Measurements from ENCODE around the gene PNPLA3.

The PNPLA3 gene

DNA sequence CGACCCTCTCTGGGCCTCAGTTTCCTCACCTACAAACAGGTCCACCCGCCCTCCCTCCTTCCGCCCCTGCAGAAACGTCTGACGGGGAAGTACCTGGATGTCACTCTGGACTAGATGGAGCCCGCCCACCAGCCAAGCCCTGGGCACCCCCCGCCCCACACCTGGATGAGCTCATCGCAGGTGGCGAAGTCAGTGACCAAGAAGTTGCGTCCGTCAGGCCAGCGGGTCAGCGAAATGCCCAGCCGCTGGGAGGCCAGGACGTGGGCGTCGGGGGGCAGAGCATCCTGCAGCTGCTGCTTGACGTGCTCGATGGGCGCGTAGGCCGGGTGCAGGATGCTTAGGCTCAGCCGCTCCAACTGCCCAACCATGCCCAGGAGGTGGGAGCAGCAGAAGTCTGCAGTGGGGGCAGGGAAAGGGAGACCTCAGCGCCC lies 32.7 kb upstream of the PNPLA3 start:
- DNase-seq (ENCODE audit: low read depth): no peak
- H3K4me3 ChIP-seq (ENCODE audit: low read depth, low read length): no peak overlapping the region
- TF ChIP-seq, protein P1, sequence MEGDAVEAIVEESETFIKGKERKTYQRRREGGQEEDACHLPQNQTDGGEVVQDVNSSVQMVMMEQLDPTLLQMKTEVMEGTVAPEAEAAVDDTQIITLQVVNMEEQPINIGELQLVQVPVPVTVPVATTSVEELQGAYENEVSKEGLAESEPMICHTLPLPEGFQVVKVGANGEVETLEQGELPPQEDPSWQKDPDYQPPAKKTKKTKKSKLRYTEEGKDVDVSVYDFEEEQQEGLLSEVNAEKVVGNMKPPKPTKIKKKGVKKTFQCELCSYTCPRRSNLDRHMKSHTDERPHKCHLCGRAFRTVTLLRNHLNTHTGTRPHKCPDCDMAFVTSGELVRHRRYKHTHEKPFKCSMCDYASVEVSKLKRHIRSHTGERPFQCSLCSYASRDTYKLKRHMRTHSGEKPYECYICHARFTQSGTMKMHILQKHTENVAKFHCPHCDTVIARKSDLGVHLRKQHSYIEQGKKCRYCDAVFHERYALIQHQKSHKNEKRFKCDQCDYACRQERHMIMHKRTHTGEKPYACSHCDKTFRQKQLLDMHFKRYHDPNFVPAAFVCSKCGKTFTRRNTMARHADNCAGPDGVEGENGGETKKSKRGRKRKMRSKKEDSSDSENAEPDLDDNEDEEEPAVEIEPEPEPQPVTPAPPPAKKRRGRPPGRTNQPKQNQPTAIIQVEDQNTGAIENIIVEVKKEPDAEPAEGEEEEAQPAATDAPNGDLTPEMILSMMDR (conservative IDR thresholded peaks at IDR 0.05; ENCODE audit: low read depth, low read length): no peak

DNA sequence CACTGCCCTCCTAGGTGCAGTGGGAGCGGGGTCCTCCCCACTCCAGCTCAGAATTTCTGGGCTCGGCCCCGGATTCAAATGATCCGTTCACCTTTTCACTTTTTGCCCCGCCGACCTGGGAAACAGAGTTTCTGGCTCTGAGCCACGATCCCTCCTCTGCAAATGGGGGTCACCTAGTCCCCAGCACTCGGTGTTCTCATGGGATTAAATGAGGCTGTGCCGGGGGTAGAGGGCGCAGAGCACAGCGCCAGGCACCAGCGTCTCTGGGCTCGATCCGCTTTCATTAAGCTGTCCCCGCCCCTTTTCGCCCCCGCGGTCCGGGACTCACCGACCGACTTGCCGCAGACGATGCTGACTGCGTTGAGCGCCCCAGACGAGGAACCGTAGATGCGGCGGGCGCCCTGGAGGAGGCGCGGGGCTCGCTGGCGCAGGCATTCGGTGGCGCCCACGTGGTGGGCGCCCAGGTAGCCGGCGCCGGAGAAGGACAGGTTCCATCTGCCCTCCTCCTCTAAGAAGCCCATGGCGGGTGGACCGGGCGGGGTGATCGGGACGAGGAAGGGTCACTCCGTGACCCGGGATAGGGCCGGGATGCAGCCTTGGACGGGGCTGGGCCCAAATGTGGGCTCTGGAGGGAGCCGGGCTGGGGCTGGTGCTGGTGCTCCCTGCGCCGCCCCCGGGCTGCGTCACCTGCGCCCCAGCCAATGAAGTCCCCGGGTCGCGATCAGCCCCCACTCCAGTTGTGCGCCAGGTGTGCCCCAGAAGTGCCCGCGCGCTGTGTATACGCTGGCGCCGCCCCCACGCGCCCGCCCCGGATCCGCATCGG lies 32.0 kb upstream of the PNPLA3 start, which contains the start of gene PNPLA5:
TSS of gene PNPLA5 (minus strand) at position 654 of the 823 bp plus-strand sequence. CDS start at position 521, 133 bp downstream.
- DNase-seq (ENCODE audit: low read depth): peak; percentile 9
- H3K4me3 ChIP-seq (ENCODE audit: low read depth, low read length): no peak within 1 kb of the TSS
- TF ChIP-seq, protein P1 (conservative IDR thresholded peaks at IDR 0.05; ENCODE audit: low read depth, low read length): no peak

DNA sequence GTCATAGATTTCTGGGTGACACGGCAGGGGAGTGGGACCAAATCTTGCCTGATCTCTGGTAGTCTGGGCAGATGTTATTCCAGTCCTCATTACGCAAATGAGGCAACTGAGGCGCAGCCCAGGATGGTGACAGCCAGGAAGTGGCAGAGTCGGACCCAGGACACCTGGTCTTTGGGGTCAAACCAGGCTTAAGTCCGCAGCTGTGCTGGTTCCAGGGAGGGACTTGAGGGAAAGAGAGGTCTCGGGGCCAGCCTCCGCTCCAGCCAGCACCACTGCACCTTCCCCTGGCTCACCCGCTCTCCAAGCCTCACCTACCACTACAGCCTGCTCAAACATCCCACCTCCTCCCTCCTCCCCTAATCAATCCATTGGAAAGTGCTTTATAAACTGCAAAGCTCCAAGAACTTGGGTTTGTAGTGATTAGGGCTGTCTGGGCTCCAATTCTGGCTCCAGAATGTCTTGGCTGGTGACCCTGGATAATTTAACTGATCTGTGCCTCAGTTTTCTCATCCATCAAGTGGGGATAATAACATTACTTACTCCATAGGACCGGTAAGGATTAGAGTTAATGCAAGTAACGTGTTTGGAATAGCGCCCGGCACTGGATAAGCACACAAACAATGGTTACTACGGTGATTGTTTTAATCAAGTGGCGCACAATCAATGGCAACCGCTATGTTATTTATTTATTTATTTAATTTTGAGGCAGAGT lies 31.3 kb upstream of the PNPLA3 start:
- TF ChIP-seq, protein P1 (conservative IDR thresholded peaks at IDR 0.05; ENCODE audit: low read depth, low read length): no peak
- H3K4me3 ChIP-seq (ENCODE audit: low read depth, low read length): no peak overlapping the region
- no peak for DNase-seq (ENCODE audit: low read depth)

DNA sequence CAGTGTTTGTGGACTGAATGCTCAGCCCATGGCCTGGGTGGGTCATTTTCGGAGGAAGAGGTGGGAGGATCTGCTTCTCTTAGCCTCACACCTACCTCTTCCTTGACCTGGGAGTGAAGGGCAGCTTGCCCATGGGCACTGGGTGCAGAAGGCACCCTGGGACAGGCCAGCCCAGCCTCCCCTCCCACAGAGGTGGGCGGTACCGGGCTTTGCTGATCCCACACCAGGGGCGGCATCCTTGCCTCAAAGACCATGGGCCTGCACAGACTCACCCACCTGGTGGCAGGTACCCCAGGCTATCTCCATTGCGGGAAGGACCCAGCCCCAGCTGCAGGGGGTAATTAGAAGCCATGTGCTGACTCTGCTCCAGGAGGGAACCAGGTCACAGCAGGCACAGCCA lies 30.3 kb upstream of the PNPLA3 start:
- no peak overlapping the region for H3K4me3 ChIP-seq (ENCODE audit: low read depth, low read length)
- DNase-seq (ENCODE audit: low read depth): no peak
- TF ChIP-seq, protein P1 (conservative IDR thresholded peaks at IDR 0.05; ENCODE audit: low read depth, low read length): no peak

DNA sequence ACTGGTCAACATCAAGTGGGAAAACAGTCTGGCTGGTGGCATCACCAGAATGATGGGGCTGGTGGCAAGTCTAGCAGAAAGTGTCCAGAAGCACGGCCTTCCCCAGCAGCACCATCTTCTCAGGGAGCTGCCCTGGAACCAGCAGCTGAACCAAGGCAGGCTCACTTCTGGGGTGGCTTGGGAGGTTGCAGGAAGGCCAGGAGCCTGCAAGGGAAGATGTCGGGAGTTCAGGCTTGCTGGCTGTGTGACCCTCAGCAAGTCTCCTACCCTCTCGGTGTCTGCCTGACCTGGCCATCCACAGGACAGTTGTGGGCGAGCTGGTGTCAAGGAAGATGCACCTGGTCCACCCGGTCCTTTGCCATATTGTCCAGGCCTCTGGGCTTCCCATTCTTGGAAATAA lies 29.5 kb upstream of the PNPLA3 start:
- TF ChIP-seq, protein P1 (conservative IDR thresholded peaks at IDR 0.05; ENCODE audit: low read depth, low read length): no peak
- no peak for DNase-seq (ENCODE audit: low read depth)
- no peak overlapping the region for H3K4me3 ChIP-seq (ENCODE audit: low read depth, low read length)

DNA sequence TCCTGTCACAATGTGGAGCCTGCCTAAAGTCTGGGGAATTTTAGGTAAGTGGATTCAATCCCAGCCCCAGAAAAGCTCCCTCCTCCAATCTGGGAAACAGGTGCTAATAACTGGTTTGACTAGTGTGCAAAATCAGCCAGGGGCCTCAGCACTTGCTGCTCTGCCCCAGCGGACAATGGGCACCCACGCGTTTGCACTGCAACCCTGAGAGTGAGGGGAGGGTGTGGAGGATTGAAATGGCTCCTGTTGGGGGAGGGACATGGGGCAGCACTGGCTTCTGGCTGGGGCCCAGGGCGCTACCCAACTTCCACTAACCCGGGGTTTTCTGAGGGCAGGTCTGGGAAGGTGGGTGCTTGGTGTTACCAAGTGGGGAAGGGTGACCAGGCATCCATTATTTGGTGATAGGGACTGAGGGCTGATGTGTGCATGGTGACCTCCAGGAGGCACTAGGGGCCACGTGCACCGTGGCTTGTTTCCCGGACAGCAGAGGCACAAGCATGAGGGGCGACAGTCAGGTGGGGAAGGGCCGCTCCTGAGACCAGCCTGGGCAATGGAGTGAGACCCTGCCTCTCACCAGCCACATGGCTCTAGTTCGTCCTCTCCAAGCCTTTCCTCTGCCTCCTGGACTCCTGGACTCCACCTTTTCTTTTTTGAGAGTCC lies 27.5 kb upstream of the PNPLA3 start:
- TF ChIP-seq, protein P1 (conservative IDR thresholded peaks at IDR 0.05; ENCODE audit: low read depth, low read length): no peak
- no peak overlapping the region for H3K4me3 ChIP-seq (ENCODE audit: low read depth, low read length)
- no peak for DNase-seq (ENCODE audit: low read depth)
